Stomach (tissue), 9 donors: ENCODE data around the gene MCEE. TPM values are rescaled to one million over a fixed set of nuclear protein-coding genes. Genes with fewer than 3 reads are reported as not detected.

ENCODE experiments used
- DNase-seq, 2 donors: peaks; one replicate each; pipeline versions ENCODE4 v3.0.0 to v3.0.0-alpha.2; 2013 to 2019
- H3K27ac ChIP-seq, 5 donors: fragments of 200-600 bp in 4 of 5; sonication (generic) in 4 of 5; one replicate each; pipeline ENCODE4 v1.5.1; 2013 to 2019; ENCODE audit warnings: mild to moderate bottlenecking in 1 of 5, moderate library complexity in 1 of 5
- H3K27me3 ChIP-seq, 3 donors: fragments of 200-600 bp; sonication (generic); one replicate each; pipeline ENCODE4 v1.5.1; 2017 to 2019; ENCODE audit warnings: mixed run types in 1 of 3
- H3K36me3 ChIP-seq, 4 donors: fragments of 200-600 bp; sonication (generic); 1 replicate in 3 of 4; 2 replicates in 1 of 4; pipeline ENCODE4 v1.5.1; 2016 to 2019
- H3K4me1 ChIP-seq, 4 donors: fragments of 200-600 bp; sonication (generic); one replicate each; pipeline ENCODE4 v1.5.1; 2016 to 2019
- H3K4me3 ChIP-seq, 4 donors: fragments of 200-600 bp; sonication (generic) in 3 of 4; one replicate each; pipeline ENCODE4 v1.5.1; 2016 to 2019; ENCODE audit warnings: mild to moderate bottlenecking in 1 of 4
- H3K9me3 ChIP-seq, 4 donors: fragments of 200-600 bp; sonication (generic); one replicate each; pipeline ENCODE4 v1.5.1; 2016 to 2019
- CTCF ChIP-seq, 7 experiments: fragments of 450-650 bp in 4 of 7; fragments of 200-600 bp in 3 of 7; sonication (generic) in 3 of 7; IDR thresholded peaks; one replicate each; pipeline ENCODE4 v1.5.1; 2016 to 2019; ENCODE audit warnings: antibody characterized with exemption in 7 of 7, control low read depth in 2 of 7, mild to moderate bottlenecking in 1 of 7
- EP300 ChIP-seq: sonication (generic); formaldehyde crosslinking; IDR thresholded peaks from one replicate; pipeline ENCODE4 v1.6.1; 2017; ENCODE audit warnings: antibody characterized with exemption
- POLR2A ChIP-seq, 4 donors: fragments of 450-650 bp; IDR thresholded peaks; one replicate each; pipeline ENCODE4 v1.6.1; 2016; ENCODE audit warnings: antibody characterized with exemption in 4 of 4, control low read depth in 2 of 4, mild to moderate bottlenecking in 1 of 4, moderate library complexity in 1 of 4
- POLR2AphosphoS5 ChIP-seq, 3 donors: sonication (generic); formaldehyde crosslinking; IDR thresholded peaks; one replicate each; pipeline ENCODE4 v1.6.1; 2016; ENCODE audit warnings: antibody characterized with exemption in 3 of 3
- WGBS, 5 donors: extraction: QIAGEN DNeasy Blood & Tissue Kit in 3 of 5; methylation state at CpG; one replicate each; pipeline versions ENCODE4 v1.1.5 to v1.1.7; 2013 to 2018; 5-methylcytosine and 5-hydroxymethylcytosine counted together
- intact Hi-C: fragments of 100-400 bp; cut with DNase I; formaldehyde crosslinking; loops from one replicate; pipeline ENCODE4 v1.15.1; 2023; ENCODE audit warnings: low total_unique reads
- polyA plus RNA-seq, 3 donors: library from polyadenylated mRNA; stranded (reverse); fragments of 200-250 nt; gene quantifications; one replicate each; pipeline ENCODE4 v1.2.3, GENCODE V29; 2013
- total RNA-seq, 5 donors: library from RNA; depleted of rRNA; stranded (reverse); fragments of >200 nt; gene quantifications; one replicate each; pipeline versions ENCODE4 v1.1.0 to v1.2.3, GENCODE V29; 2014 to 2016
- donor health status: healthy with polysubstance abuse.
- donor health status: Bipolar disorder and iron deficiency.
- donor health status: healthy.

MCEE gene
- total and polyA plus RNA-seq, 8 donors = 4.0 to 53.6 (median 25.1) TPM; not detected in 1

GRCh38 chr2:71066856-71067255 lies 63.2 kb downstream of the MCEE start:
- TF ChIP-seq CTCF (IDR thresholded peaks at IDR 0.05) (no peak), POLR2A (IDR thresholded peaks at IDR 0.05) (no peak), POLR2AphosphoS5 (IDR thresholded peaks at IDR 0.05) (no peak), EP300 (no peak)
- no peak for DNase-seq
- Histone ChIP-seq H3K9me3 (no peaks in the 10 kb centered on the region), H3K27ac (peak overlapping the region in 2 of 5 donors; percentile 95 to 99), H3K27me3 (no peaks in the 10 kb centered on the region), H3K4me3 (no peak overlapping the region), H3K36me3 (peaks cover 0 to 6% (median 0%) of the 10 kb centered on the region in 4 donors), H3K4me1 (peaks cover 13 to 69% (median 46%) of the 10 kb centered on the region in 4 donors)
- 73 to 83% (median 82%) methylated on average over 3 of the region's 3 CpGs for WGBS, 5 donors
- intact Hi-C loops = no loop called here

GRCh38 chr2:71064754-71065621 lies 65.0 kb downstream of the MCEE start:
- WGBS, 5 donors = 54 to 71% (median 62%) methylated on average over 7 of the region's 7 CpGs
- H3K4me3 ChIP-seq = no peak overlapping the region
- DNase-seq = peak in 1 of 2 donors; percentile 47
- H3K27ac ChIP-seq = peak overlapping the region in 4 of 5 donors; percentile 71 to 99 (median 80)
- TF ChIP-seq POLR2AphosphoS5 (IDR thresholded peaks at IDR 0.05) = peak in 1 of 3 donors; percentile 24
- TF ChIP-seq EP300 = no peak
- TF ChIP-seq CTCF (IDR thresholded peaks at IDR 0.05) = no peak
- no peak for TF ChIP-seq POLR2A (IDR thresholded peaks at IDR 0.05)
- H3K4me1 ChIP-seq = peaks cover 7 to 58% (median 28%) of the 10 kb centered on the region in 4 donors
- H3K36me3 ChIP-seq = no peaks in the 10 kb centered on the region
- no peaks in the 10 kb centered on the region for H3K9me3 ChIP-seq
- peaks cover 0 to 11% (median 5%) of the 10 kb centered on the region in 3 donors for H3K27me3 ChIP-seq
- intact Hi-C loops = no loop called here

GRCh38 chr2:71064110-71064611 lies 65.9 kb downstream of the MCEE start:
- TF ChIP-seq POLR2AphosphoS5 (IDR thresholded peaks at IDR 0.05) (no peak), EP300 (no peak), POLR2A (IDR thresholded peaks at IDR 0.05) (no peak), CTCF (IDR thresholded peaks at IDR 0.05) (no peak)
- Histone ChIP-seq H3K27ac (peak overlapping the region in 4 of 5 donors; percentile 71 to 99 (median 80)), H3K36me3 (no peaks in the 10 kb centered on the region), H3K4me1 (peaks cover 7 to 50% (median 20%) of the 10 kb centered on the region in 4 donors), H3K4me3 (no peak overlapping the region), H3K9me3 (no peaks in the 10 kb centered on the region), H3K27me3 (peaks cover 0 to 11% (median 5%) of the 10 kb centered on the region in 3 donors)
- DNase-seq = no peak
- WGBS, 5 donors = 39 to 53% (median 52%) methylated on average over 9 of the region's 9 CpGs
- intact Hi-C loops = no loop called here

GRCh38 chr2:71063216-71063615 lies 66.8 kb downstream of the MCEE start:
- peak overlapping the region in 2 of 5 donors; percentile 84 to 99 for H3K27ac ChIP-seq
- TF ChIP-seq POLR2A (IDR thresholded peaks at IDR 0.05) = no peak
- TF ChIP-seq CTCF (IDR thresholded peaks at IDR 0.05) = no peak
- TF ChIP-seq POLR2AphosphoS5 (IDR thresholded peaks at IDR 0.05) = no peak
- TF ChIP-seq EP300 = no peak
- no peak for DNase-seq
- no peaks in the 10 kb centered on the region for H3K36me3 ChIP-seq
- H3K4me1 ChIP-seq = peaks cover 7 to 46% (median 16%) of the 10 kb centered on the region in 4 donors
- intact Hi-C loops = no loop called here
- H3K27me3 ChIP-seq = peaks cover 0 to 11% (median 5%) of the 10 kb centered on the region in 3 donors
- H3K9me3 ChIP-seq = no peaks in the 10 kb centered on the region
- no peak overlapping the region for H3K4me3 ChIP-seq
- 40 to 73% (median 60%) methylated on average over 1 of the region's 1 CpG for WGBS, 5 donors
